VCaP (cell line): ENCODE measurements around the gene LCE3C.
"Not testable (repeated sequence)": the region's sequence is repeated elsewhere in the genome, so short reads cannot be mapped to it uniquely, and the experiment has no call there.

Source experiments
- H3K27ac ChIP-seq: fragments of 450-650 bp; 2 replicates; pipeline ENCODE4 v1.5.1; 2017
- CTCF ChIP-seq: fragments of 450-650 bp; conservative IDR thresholded peaks from 2 replicates; pipeline ENCODE4 v1.5.1; 2017; ENCODE audit warnings: mild to moderate bottlenecking, moderate library complexity

LCE3C gene

GRCh38 chr1:152599934-152600333 is at the start of gene LCE3C:
TSS of gene LCE3C (plus strand) at chr1:152600234. CDS start at chr1:152600732, 498 bp downstream.
- TF ChIP-seq CTCF = no peak

GRCh38 chr1:152565115-152565514 is 34.9 kb upstream of the LCE3C start:
- TF ChIP-seq CTCF = no peak
- no peak overlapping the region for H3K27ac ChIP-seq

More at GRCh38 chr1:152599934-152600333, at the start of gene LCE3C:
- no peak within 1 kb of the TSS for H3K27ac ChIP-seq

GRCh38 chr1:152565535-152566215 is 34.4 kb upstream of the LCE3C start:
- no peak overlapping the region for H3K27ac ChIP-seq
- no peak for TF ChIP-seq CTCF

- no peak for TF ChIP-seq CTCF
- no peak within 1 kb of the TSS for H3K27ac ChIP-seq
Observed at GRCh38 chr1:152566681-152567080, 33.4 kb upstream of the LCE3C start, which contains the start of gene LCE3E. TSS of gene LCE3E (minus strand) at chr1:152566780. CDS start at chr1:152566208, 572 bp downstream.

GRCh38 chr1:152577168-152577567 is 22.9 kb upstream of the LCE3C start:
- no peak for TF ChIP-seq CTCF

GRCh38 chr1:152579526-152579925 is 20.5 kb upstream of the LCE3C start:
- H3K27ac ChIP-seq = not testable (repeated sequence)

More at GRCh38 chr1:152577168-152577567, 22.9 kb upstream of the LCE3C start:
- H3K27ac ChIP-seq = no peak overlapping the region

- H3K27ac ChIP-seq = no peak within 1 kb of the TSS
- TF ChIP-seq CTCF = no peak
Observed at GRCh38 chr1:152580433-152580832, 19.6 kb upstream of the LCE3C start, which contains the start of gene LCE3D. TSS of gene LCE3D (minus strand) at chr1:152580516. CDS start at chr1:152579936, 580 bp downstream.

- TF ChIP-seq CTCF = no peak
- no peak overlapping the region for H3K27ac ChIP-seq
Observed at GRCh38 chr1:152582647-152583046, 17.4 kb upstream of the LCE3C start.
